Trophoblast cell (in vitro differentiated cells and primary cell): ENCODE measurements around the gene FBXO33.

ENCODE experiments used
- DNase-seq, 2 donors: peaks; one replicate each; pipeline ENCODE4 v3.0.0-alpha.2; 2016
- H2AFZ ChIP-seq: 2 replicates; pipeline ENCODE4 v1.6.1; 2013; ENCODE audit warnings: low read length, moderate library complexity, mild to moderate bottlenecking; ENCODE audit not compliant: insufficient read depth, poor library complexity
- H2AK5ac ChIP-seq: 2 replicates; pipeline ENCODE4 v1.6.1; 2013; ENCODE audit warnings: mild to moderate bottlenecking, low read length
- H2BK120ac ChIP-seq: 2 replicates; pipeline ENCODE4 v1.6.1; 2013; ENCODE audit warnings: low read length, mild to moderate bottlenecking, moderate library complexity; ENCODE audit not compliant: insufficient read depth, poor library complexity
- H2BK12ac ChIP-seq: 2 replicates; pipeline ENCODE4 v1.6.1; 2013; ENCODE audit warnings: mild to moderate bottlenecking, low read length, moderate library complexity
- H2BK5ac ChIP-seq: 2 replicates; pipeline ENCODE4 v1.6.1; 2013; ENCODE audit warnings: low read length, low read depth, moderate library complexity, mild to moderate bottlenecking; ENCODE audit not compliant: poor library complexity
- H3K14ac ChIP-seq: 2 replicates; pipeline ENCODE4 v1.6.1; 2013; ENCODE audit warnings: mild to moderate bottlenecking, low read length
- H3K18ac ChIP-seq: 2 replicates; pipeline ENCODE4 v1.6.1; 2013; ENCODE audit warnings: mild to moderate bottlenecking, low read length
- H3K23ac ChIP-seq: 2 replicates; pipeline ENCODE4 v1.6.1; 2013; ENCODE audit warnings: low read length
- H3K27ac ChIP-seq: 2 replicates; pipeline ENCODE4 v1.5.1; 2013; ENCODE audit warnings: low read depth, mild to moderate bottlenecking, inconsistent platforms, low read length, moderate library complexity
- H3K27me3 ChIP-seq: 2 replicates; pipeline ENCODE4 v1.6.1; 2013; ENCODE audit warnings: inconsistent platforms, mild to moderate bottlenecking, low read length, moderate library complexity; ENCODE audit not compliant: insufficient read depth
- H3K36me3 ChIP-seq, 2 experiments: 1 replicate in 1 of 2; 2 replicates in 1 of 2; pipeline ENCODE4 v1.6.1; 2013; ENCODE audit warnings: low read length in 2 of 2, mild to moderate bottlenecking in 2 of 2, moderate library complexity in 1 of 2; ENCODE audit not compliant: insufficient read depth in 2 of 2, control insufficient read depth in 1 of 2
- H3K4ac ChIP-seq: 2 replicates; pipeline ENCODE4 v1.6.1; 2013; ENCODE audit warnings: low read depth, mild to moderate bottlenecking, low read length, moderate library complexity
- H3K4me1 ChIP-seq, 2 experiments: 1 replicate in 1 of 2; 2 replicates in 1 of 2; pipeline ENCODE4 v1.6.1; 2013; ENCODE audit warnings: low read length in 2 of 2, mild to moderate bottlenecking in 2 of 2, moderate library complexity in 1 of 2; ENCODE audit not compliant: insufficient read depth in 2 of 2, control insufficient read depth in 1 of 2
- H3K4me2 ChIP-seq: 2 replicates; pipeline ENCODE4 v1.6.1; 2013; ENCODE audit warnings: inconsistent platforms, mild to moderate bottlenecking, low read length, moderate library complexity
- H3K4me3 ChIP-seq: 2 replicates; pipeline ENCODE4 v1.5.1; 2013; ENCODE audit warnings: mild to moderate bottlenecking, low read depth, low read length, inconsistent platforms
- H3K79me1 ChIP-seq: one replicate; pipeline ENCODE4 v1.6.1; 2013; ENCODE audit warnings: low read length
- H3K79me2 ChIP-seq: 2 replicates; pipeline ENCODE4 v1.6.1; 2013; ENCODE audit warnings: low read length, mild to moderate bottlenecking; ENCODE audit not compliant: control insufficient read depth, insufficient read depth, poor library complexity
- H3K9ac ChIP-seq: 2 replicates; pipeline ENCODE4 v1.6.1; 2013; ENCODE audit warnings: mild to moderate bottlenecking, low read length
- H3K9me3 ChIP-seq: 2 replicates; pipeline ENCODE4 v1.6.1; 2013; ENCODE audit warnings: low read depth, mild to moderate bottlenecking, control low read depth, inconsistent platforms, low read length; ENCODE audit not compliant: insufficient read depth
- H4K12ac ChIP-seq: 2 replicates; pipeline ENCODE4 v1.6.1; 2013; ENCODE audit warnings: low read depth, mild to moderate bottlenecking, low read length, moderate library complexity
- H4K8ac ChIP-seq: 2 replicates; pipeline ENCODE4 v1.6.1; 2013; ENCODE audit warnings: low read depth, mild to moderate bottlenecking, low read length, moderate library complexity
- H4K91ac ChIP-seq: one replicate; pipeline ENCODE4 v1.6.1; 2013; ENCODE audit warnings: low read depth, mild to moderate bottlenecking, low read length, moderate library complexity
- WGBS: extraction: QIAGEN DNeasy Blood & Tissue Kit; methylation state at CpG from one replicate; pipeline ENCODE4 v1.1.7; 2013; ENCODE audit warnings: missing lambda C conversion rate; ENCODE audit not compliant: insufficient read length, insufficient coverage; ENCODE audit errors: extremely low coverage; 5-methylcytosine and 5-hydroxymethylcytosine counted together

Gene FBXO33

DNA sequence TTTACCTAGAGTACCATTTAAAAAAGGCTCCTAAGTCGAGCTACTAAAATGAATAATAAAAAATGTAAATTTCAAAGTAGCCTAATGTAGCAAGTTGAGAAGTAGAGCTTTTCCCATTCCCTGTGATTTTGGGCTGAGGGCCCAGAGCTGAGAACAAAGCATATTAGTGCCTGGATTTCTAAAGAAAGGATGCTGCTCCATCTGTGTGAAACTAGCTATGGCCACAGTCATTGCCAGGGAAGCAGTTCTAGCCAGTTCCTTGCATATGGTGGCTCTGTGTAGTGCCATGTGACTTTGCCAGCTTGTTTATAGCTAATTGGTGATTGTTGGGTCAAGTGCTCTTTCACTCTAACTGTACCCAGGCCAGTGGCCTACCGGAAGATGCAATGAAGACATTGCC is 20.4 kb upstream of the FBXO33 start:
- Histone ChIP-seq H2BK5ac (no peak overlapping the region), H3K36me3 (no peaks in the 10 kb centered on the region), H3K14ac (no peak overlapping the region), H3K27me3 (no peaks in the 10 kb centered on the region), H2AK5ac (no peak overlapping the region), H3K4me2 (no peak overlapping the region), H4K8ac (no peak overlapping the region), H3K4me3 (no peak overlapping the region), H2AFZ (no peak overlapping the region), H4K91ac (no peak overlapping the region), H3K23ac (no peak overlapping the region), H3K4ac (no peak overlapping the region), H3K9ac (no peak overlapping the region), H4K12ac (no peak overlapping the region), H2BK120ac (no peak overlapping the region), H3K27ac (no peak overlapping the region), H3K4me1 (no peaks in the 10 kb centered on the region), H3K18ac (no peak overlapping the region), H3K9me3 (no peaks in the 10 kb centered on the region), H3K79me2 (no peaks in the 10 kb centered on the region), H2BK12ac (no peak overlapping the region), H3K79me1 (no peaks in the 10 kb centered on the region)
- no peak for DNase-seq
- no CpG with 5 or more reads among the region's 2 CpGs for WGBS

DNA sequence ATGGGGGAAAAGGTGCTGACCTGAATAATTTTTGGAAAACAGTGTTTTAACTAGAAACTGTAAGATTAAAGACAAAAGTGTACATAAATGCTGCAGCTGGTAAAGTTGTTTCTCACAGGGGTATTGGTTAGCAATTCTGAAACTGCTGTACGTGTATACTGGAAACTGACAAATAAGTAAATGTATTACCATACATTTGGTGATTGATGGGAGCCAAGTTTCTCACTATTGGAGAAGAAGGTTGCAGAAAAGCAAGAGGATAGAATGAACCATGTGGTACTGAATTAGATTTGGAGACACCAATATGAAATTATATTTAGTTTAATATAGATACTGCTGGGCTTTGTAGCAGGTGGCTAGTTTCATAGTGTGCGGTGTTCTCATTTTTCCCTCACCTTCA is 19.6 kb upstream of the FBXO33 start:
- H4K12ac ChIP-seq: no peak overlapping the region
- no peak overlapping the region for H3K27ac ChIP-seq
- H3K4me1 ChIP-seq: no peaks in the 10 kb centered on the region
- H2BK5ac ChIP-seq: no peak overlapping the region
- H3K36me3 ChIP-seq: no peaks in the 10 kb centered on the region
- H3K4me2 ChIP-seq: no peak overlapping the region
- no peaks in the 10 kb centered on the region for H3K79me2 ChIP-seq
- no peak overlapping the region for H2AK5ac ChIP-seq
- H2AFZ ChIP-seq: no peak overlapping the region
- H3K14ac ChIP-seq: no peak overlapping the region
- H3K9ac ChIP-seq: no peak overlapping the region
- H2BK12ac ChIP-seq: no peak overlapping the region
- WGBS: no CpG with 5 or more reads among the region's 2 CpGs
- no peaks in the 10 kb centered on the region for H3K27me3 ChIP-seq
- H3K4me3 ChIP-seq: no peak overlapping the region
- H4K8ac ChIP-seq: no peak overlapping the region
- no peak overlapping the region for H3K18ac ChIP-seq
- no peak overlapping the region for H3K23ac ChIP-seq
- DNase-seq: no peak
- H3K4ac ChIP-seq: no peak overlapping the region
- no peak overlapping the region for H4K91ac ChIP-seq
- no peaks in the 10 kb centered on the region for H3K9me3 ChIP-seq
- H3K79me1 ChIP-seq: no peaks in the 10 kb centered on the region
- H2BK120ac ChIP-seq: no peak overlapping the region

DNA sequence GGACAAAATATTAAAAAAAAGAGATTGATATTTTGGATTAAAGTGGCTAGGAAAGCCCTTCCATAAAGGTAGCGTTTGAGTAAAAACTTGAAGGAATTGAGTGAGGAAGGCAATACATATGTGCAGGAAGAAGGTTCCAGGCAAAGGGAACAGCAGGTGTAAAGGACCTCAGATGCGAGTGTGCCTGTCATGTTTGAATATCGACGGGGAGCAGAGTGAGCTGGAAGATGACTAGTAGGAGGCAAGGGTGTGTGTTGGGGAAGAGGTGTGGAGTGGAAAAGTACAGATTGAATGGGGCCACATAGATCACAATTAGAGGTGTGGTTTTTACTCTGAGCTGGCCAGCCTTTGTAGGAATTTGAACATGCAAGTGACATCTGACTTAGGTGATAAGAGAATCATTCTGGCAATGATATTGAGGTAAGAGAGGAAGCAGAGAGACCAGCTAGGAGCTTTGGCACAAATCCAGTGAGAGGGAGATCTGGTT is 15.0 kb upstream of the FBXO33 start:
- Histone ChIP-seq H2BK120ac (no peak overlapping the region), H3K4me2 (no peak overlapping the region), H3K9me3 (peaks cover 2% of the 10 kb centered on the region), H3K27ac (no peak overlapping the region), H3K18ac (no peak overlapping the region), H2AK5ac (no peak overlapping the region), H4K91ac (no peak overlapping the region), H2AFZ (no peak overlapping the region), H3K36me3 (no peaks in the 10 kb centered on the region), H3K4me1 (no peaks in the 10 kb centered on the region), H3K9ac (no peak overlapping the region), H3K79me1 (no peaks in the 10 kb centered on the region), H4K12ac (no peak overlapping the region), H3K79me2 (no peaks in the 10 kb centered on the region), H3K23ac (no peak overlapping the region), H3K4me3 (no peak overlapping the region), H3K27me3 (no peaks in the 10 kb centered on the region), H2BK5ac (no peak overlapping the region), H3K4ac (no peak overlapping the region), H4K8ac (no peak overlapping the region), H2BK12ac (no peak overlapping the region), H3K14ac (no peak overlapping the region)
- no CpG with 5 or more reads among the region's 4 CpGs for WGBS
- DNase-seq: no peak

- Histone ChIP-seq H4K12ac (no peak overlapping the region), H2AK5ac (no peak overlapping the region), H3K18ac (no peak overlapping the region), H3K27me3 (no peaks in the 10 kb centered on the region), H3K4ac (no peak overlapping the region), H3K4me2 (no peak overlapping the region), H3K4me1 (no peaks in the 10 kb centered on the region), H3K9me3 (peaks cover 2% of the 10 kb centered on the region), H3K79me2 (no peaks in the 10 kb centered on the region), H3K27ac (no peak overlapping the region), H4K8ac (no peak overlapping the region), H3K9ac (no peak overlapping the region), H2BK120ac (no peak overlapping the region), H3K23ac (no peak overlapping the region), H3K4me3 (no peak overlapping the region), H2AFZ (no peak overlapping the region), H2BK5ac (no peak overlapping the region), H3K36me3 (no peaks in the 10 kb centered on the region), H4K91ac (no peak overlapping the region), H2BK12ac (no peak overlapping the region), H3K79me1 (no peaks in the 10 kb centered on the region), H3K14ac (no peak overlapping the region)
- WGBS: no CpG with 5 or more reads among the region's 1 CpG
- DNase-seq: no peak
Observed at GRCh38 chr14:39446131-39446744, 14.0 kb upstream of the FBXO33 start.
